Gastrocnemius medialis (tissue), 4 donors: ENCODE results near the gene AGAP5.
"Not testable (repeated sequence)": the region's sequence is repeated elsewhere in the genome, so short reads cannot be mapped to it uniquely, and the experiment has no call there.

Experiments
- CTCF ChIP-seq, 5 experiments: fragments of 450-650 bp in 3 of 5; fragments of 200-600 bp in 2 of 5; sonication (generic) in 2 of 5; IDR thresholded peaks in 4 of 5; conservative IDR thresholded peaks in 1 of 5; 1 replicate in 4 of 5; 2 replicates in 1 of 5; pipeline ENCODE4 v1.5.1; 2016 to 2019; ENCODE audit warnings: antibody characterized with exemption in 5 of 5, mild to moderate bottlenecking in 3 of 5, moderate library complexity in 3 of 5
- POLR2A ChIP-seq, 2 donors: fragments of 450-650 bp; IDR thresholded peaks; one replicate each; pipeline ENCODE4 v1.6.1; 2017; ENCODE audit warnings: antibody characterized with exemption in 2 of 2, mild to moderate bottlenecking in 2 of 2, moderate library complexity in 2 of 2

GRCh38 chr10:73698819-73699218 is 910 bp upstream of the AGAP5 start:
- not testable (repeated sequence) for TF ChIP-seq CTCF (IDR thresholded peaks at IDR 0.05 in 4 of 5, conservative IDR thresholded peaks at IDR 0.05 in 1 of 5); POLR2A (IDR thresholded peaks at IDR 0.05)
